Measurements from ENCODE around the gene GPX6.

DNA sequence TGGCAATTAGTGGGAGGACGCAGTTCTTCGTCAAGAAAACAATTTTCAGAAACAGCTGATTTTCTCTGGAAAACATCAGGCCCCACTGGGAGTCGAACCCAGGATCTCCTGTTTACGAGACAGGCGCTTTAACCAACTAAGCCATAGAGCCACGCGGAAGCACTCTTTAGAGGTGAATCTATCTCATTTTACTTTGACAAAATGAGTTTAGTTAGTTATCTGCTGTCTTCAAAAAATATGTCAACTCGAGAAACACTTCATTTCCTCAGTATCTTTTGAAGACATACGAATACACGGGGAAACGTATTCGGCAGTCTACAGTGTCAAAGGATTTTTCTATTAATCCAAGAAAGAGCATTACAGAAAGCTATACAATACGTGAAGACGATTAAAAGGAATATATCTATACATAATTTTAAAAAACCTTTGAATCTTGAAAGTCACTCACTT, 26.7 kb downstream of the GPX6 start:
- no peak for TF ChIP-seq POLR2AphosphoS5 (IDR thresholded peaks at IDR 0.05; ENCODE audit: low read depth, low read length)
- TF ChIP-seq, protein P1, sequence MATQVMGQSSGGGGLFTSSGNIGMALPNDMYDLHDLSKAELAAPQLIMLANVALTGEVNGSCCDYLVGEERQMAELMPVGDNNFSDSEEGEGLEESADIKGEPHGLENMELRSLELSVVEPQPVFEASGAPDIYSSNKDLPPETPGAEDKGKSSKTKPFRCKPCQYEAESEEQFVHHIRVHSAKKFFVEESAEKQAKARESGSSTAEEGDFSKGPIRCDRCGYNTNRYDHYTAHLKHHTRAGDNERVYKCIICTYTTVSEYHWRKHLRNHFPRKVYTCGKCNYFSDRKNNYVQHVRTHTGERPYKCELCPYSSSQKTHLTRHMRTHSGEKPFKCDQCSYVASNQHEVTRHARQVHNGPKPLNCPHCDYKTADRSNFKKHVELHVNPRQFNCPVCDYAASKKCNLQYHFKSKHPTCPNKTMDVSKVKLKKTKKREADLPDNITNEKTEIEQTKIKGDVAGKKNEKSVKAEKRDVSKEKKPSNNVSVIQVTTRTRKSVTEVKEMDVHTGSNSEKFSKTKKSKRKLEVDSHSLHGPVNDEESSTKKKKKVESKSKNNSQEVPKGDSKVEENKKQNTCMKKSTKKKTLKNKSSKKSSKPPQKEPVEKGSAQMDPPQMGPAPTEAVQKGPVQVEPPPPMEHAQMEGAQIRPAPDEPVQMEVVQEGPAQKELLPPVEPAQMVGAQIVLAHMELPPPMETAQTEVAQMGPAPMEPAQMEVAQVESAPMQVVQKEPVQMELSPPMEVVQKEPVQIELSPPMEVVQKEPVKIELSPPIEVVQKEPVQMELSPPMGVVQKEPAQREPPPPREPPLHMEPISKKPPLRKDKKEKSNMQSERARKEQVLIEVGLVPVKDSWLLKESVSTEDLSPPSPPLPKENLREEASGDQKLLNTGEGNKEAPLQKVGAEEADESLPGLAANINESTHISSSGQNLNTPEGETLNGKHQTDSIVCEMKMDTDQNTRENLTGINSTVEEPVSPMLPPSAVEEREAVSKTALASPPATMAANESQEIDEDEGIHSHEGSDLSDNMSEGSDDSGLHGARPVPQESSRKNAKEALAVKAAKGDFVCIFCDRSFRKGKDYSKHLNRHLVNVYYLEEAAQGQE (IDR thresholded peaks at IDR 0.05; ENCODE audit: insufficient read depth in 1 of 2, low read depth in 2 of 2, low read length in 2 of 2): no peak
